GM12875 (cell line): Measurements from ENCODE around the gene USP24.

Experiments used
- H3K4me3 ChIP-seq: one replicate; pipeline ENCODE4 v1.5.1; 2011; ENCODE audit warnings: low read depth, low read length, control low read depth
- CTCF ChIP-seq: IDR thresholded peaks from 2 replicates; pipeline ENCODE4 v1.5.1; 2011; ENCODE audit warnings: low read depth, mild to moderate bottlenecking, control low read depth, inconsistent platforms, low read length, moderate library complexity, borderline replicate concordance; ENCODE audit not compliant: insufficient read depth

Gene USP24

GRCh38 chr1:55252942-55253589 is 37.9 kb upstream of the USP24 start:
- H3K4me3 ChIP-seq = no peak overlapping the region
- no peak for TF ChIP-seq CTCF

- no peak overlapping the region for H3K4me3 ChIP-seq
- no peak for TF ChIP-seq CTCF
Measured at GRCh38 chr1:55250399-55251075, 35.4 kb upstream of the USP24 start.

DNA sequence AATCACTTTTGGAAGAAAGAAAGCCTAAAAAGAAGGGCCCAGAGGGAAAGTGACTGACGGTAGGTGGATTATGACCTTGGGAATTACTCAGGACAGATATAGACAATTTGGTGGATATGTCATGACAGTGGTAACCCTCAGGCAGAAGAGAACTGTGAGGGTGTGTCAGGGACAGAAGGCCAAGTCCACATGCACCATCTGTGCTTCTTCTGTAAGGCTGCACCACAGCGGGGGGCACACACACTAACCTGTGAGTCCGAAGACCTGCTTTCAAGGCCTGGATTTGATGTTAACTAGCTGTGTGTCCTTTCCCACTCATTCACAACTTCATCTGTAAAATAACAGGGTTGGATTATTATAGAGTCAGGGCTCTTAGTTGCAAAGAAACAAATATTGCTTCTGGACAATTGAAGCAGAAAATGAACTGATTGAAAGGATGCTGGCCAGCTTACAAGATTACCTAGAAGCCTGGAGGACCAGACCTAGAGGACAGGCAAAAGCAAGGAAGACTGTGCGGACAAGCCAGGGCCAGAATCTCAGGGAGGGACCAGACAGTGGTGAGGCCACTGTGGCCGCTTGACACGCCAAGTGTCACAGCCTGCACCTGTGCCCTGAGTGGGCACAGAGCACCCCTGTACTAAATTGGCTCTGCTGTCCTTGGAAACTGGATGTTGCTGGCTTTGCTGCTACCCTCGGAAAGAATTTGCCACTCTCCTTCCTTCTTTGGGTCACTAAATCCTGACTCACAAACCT is 34.7 kb upstream of the USP24 start:
- no peak for TF ChIP-seq CTCF
- H3K4me3 ChIP-seq = no peak overlapping the region

DNA sequence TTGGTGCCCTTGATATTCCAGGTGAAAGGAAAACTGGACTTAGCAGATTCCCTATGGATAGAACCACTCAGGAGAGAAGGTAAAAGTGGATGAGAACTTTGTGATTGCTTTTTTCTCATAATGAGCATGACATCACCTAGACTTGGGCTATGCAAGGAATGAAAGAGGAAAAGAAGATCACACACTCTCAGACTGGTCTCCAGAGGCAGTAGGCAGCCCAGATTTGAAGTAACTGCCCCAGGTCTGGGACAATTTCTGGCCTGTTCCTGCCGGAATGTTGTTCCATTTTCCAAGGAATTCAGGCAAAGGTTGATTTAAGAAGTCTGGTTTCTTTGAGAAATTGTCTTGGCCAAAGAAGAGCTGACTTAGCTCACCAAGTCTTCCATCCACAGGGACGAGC is 31.7 kb upstream of the USP24 start:
- no peak overlapping the region for H3K4me3 ChIP-seq
- TF ChIP-seq CTCF = no peak

DNA sequence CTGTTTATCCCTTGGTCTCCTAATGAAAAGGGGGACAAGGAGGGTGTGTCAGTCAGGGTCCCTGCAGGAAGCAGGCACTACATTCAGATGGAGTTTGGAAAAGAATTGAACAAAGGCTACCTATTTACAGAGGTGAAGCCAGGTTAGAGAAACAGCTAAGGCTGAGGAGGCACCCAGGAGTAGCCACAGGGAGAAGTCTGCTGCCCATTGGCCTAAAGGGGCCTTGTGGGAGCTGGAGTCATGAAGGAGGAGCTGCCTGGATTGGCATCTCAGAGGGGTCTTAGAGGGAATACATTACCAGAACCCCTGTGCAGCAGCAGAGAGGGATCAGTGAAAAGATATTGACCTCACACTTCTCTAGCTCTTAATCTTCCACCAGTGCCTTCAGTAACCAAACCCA is 31.2 kb upstream of the USP24 start:
- no peak for TF ChIP-seq CTCF

DNA sequence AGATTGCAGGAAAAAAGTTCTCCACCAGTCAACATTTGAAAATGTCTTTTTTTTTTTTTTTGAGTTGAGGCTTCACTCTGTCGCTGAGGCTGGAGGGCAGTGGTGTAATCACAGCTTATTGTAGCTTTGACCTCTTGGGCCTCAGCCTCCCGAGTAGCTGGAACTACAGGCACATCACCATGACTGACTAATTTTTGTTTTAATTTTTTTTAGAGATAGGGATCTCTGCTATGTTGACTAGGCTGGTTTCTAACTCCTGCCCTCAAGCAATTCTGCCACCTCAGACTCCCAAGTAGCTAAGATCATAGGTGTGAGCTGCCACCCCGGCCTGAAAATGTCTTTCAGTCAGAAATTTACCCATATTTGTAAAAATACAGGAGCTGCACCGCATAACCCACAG is 30.6 kb upstream of the USP24 start:
- no peak overlapping the region for H3K4me3 ChIP-seq
- no peak for TF ChIP-seq CTCF

More for the DNA sequence above, 31.2 kb upstream of the USP24 start:
- H3K4me3 ChIP-seq = no peak overlapping the region
